GM18519 (cell line): ENCODE data around the gene CHRNA4.
"Not testable (repeated sequence)": the region's sequence is repeated elsewhere in the genome, so short reads cannot be mapped to it uniquely, and the experiment has no call there.

Experiments used
- ATAC-seq: cut with Tn5 transposase; IDR thresholded peaks from one replicate; pipeline ENCODE4 v1.9.1; 2021; ENCODE audit warnings: mild to moderate bottlenecking, moderate library complexity; ENCODE audit not compliant: unreplicated experiment, low FRiP score

The CHRNA4 gene

DNA sequence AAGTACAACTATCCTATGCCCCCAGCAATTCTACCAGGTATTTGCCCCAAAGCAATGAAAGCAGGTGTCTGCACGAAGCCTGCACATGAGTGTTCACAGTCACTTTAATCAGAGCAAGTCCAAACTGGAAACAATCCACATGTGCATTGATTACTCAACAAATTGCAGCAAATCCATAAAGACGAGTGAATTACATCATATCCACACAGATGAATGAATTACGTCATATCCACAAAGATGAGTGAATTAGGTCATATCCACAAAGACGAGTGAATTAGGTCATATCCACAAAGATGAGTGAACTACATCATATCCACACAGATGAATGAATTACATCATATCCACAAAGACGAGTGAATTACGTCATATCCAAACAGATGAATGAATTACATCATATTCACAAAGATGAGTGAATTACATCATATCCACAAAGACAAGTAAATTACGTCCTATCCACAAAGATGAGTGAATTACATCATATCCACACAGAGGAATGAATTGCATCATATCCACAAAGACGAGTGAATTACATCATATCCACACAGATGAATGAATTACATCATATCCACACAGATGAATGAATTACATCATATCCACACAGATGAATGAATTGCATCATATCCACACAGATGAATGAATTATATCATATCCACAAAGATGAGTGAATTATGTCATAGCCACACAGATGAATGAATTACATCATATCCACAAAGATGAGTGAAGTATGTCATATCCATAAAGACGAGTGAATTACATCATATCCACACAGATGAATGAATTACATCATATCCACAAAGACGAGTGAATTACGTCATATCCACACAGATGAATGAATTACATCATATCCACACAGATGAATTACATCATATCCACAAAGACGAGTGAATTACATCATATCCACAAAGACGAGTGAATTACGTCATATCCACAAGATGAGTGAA, 21.7 kb downstream of the CHRNA4 start:
- not testable (repeated sequence) for ATAC-seq

DNA sequence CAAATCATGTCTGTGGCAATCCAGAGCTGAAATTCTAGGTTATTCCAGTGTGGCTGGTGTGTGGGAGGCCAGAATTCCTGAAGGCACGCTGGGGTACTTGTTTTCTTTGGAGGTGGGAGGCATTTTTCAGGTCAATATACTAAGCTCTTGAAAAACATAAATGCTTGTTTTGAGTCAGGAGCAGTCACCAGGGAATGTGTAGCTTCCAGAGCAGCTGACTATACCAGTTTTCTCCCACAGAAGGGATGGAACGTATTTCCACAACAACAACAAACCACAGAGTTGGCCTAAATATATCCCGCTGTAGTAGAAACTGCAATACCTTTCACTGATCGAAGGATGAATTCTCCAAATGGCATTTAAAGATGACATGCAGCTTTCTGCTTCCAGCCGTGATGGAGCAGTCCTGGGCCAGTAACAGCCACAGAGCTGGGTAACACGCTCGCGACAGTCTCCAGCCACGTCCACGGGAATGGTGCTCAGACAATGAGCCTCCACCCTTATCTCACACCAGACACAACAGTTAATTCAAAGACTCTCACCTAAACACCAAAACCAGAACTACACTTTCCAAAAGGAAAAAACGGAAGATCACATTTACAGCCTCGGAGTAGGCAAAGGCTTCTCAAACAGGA, 23.2 kb downstream of the CHRNA4 start:
- ATAC-seq, result no peak

DNA sequence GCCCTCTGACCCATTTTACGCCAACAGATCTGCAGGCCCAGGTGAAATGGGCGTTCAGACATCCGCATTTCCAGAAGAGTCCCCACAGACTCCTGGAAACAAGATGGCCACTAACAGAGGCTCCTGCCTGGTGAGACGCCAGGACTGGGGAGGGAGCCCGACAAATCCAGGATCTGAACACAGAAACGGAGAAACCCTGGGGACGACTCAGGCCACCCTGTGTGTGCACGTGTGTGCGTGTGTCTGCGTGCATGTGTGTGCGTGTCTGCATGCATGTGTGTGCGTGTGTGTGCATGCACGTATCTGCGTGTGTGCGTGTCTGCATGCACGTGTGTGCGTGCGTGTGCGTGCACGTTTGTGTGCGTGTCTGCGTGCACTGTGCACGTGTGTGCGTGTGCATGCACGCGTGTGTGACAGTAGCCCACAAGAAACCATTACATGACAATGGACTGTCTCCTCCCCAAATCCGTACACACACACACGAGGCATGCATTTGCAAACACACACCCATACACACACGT, 24.9 kb downstream of the CHRNA4 start:
- ATAC-seq, result no peak

DNA sequence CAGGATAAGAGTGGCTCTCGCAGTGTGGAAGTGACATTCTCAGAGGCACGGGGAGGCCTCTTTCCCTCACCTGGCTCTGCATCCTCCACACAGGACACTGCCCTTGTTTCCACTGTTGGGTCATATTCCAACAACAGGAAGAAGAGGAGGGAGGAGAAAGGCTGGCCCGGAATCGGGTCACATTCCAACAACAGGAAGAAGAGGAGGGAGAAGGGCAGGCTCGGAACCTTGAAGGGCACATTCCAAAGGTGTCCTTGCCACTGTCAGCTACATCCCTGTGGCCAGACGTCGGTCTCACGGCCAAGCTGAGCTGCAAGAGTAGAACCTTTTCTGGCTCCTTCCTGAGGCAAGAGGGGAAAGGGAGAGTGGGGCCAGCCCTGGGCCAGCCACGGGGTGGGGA, 25.4 kb downstream of the CHRNA4 start:
- no peak for ATAC-seq

DNA sequence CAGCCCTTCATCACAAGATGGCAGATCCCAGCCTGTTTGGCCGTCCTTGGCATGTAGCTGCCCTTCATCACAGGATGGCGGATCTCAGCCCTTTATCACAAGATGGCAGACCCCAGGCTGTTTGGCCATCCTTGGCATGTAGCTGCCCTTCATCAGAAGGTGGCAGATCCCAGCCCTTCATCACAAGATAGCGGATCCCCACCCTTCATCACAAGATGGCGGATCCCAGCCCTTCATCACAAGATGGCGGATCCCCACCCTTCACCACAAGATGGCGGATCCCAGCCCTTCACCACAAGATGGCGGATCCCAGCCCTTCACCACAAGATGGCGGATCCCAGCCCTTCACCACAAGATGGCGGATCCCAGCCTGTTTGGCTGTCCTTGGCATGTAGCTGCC, 26.1 kb downstream of the CHRNA4 start:
- not testable (repeated sequence) for ATAC-seq

DNA sequence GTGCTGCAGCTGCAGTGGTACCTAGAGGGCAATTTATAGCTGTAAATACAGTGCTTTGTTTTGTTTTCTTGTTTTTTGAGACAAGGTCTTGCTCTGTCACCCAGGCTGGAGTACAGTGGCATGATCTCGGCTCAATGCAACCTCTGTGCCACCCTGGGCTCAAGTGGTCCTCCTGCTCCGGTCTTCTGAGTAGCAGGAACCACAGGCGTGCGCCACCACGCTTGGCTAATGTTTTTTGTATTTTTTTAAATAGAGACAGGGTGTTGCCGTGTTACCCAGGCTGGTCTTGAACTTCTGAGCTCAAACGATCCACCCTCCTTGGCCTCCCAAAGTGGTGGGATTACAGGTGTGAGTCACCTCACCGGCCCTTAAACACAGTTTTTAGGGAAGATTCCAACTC, 26.8 kb downstream of the CHRNA4 start:
- no peak for ATAC-seq

DNA sequence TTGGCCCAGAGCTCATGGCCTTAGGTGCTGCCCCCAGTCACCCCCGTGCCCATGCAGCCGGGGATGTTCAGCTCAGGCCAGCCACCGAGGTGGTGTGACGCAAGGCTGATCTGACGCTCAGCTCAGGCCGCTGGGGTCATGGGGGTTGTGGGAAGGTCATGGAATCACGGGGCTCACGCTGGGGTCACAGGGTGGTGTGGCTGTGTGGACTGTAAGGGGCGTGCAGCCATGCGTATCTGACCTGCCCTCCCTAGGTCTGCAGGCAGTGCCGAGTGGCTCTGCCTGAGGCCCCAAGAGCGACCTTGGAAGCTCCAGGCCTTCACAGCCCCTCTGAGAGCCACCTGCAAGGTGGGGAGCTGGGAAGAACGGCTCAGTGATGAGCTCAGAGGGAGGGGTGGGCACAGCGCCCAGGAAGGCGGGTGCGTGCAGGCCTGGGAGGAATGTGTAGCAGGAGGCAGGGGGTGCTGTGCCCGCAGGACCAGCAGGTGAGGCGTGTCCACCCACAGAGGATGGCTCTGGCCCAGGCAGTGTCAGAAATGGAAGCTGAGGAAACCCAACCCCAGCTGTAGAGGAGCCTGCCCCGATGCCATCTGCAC, 27.8 kb downstream of the CHRNA4 start:
- ATAC-seq, result no peak

DNA sequence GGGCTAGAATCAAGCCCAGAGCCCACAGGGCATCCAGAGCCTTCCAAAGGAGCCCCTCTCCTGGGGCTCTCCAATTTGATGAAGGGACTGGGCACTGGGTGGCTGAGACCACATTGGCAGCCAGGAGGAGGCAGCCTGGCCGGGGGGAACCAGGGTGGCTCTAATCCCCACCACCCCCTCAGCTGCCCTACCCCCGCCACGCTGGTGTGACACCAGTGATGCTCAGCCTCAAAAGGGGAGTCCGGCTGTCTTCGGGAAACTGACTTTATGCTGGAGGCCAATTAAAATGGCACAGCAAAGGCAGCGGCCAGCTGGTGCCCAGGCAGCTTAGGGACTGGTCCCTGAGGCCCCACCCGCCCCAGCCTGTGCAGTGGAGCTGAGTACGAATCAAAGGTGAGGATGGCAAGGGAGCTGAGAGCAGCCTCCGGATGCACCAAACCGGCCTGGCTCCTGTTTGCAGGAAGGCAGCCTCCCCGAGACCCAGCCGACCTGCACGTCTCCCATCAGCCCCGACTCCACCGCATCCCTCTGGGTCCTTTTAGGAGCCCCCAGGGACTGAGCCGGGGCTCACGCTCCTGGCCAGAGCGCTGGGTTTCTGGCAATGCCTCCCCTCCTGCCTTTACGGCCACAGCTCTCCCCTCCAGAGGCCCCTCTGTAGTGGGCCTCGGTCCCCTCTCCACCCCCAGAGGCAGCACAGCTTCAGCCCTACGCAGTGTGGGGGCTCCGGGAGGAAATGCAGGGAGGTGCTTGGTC, 28.5 kb downstream of the CHRNA4 start:
- ATAC-seq, result no peak

DNA sequence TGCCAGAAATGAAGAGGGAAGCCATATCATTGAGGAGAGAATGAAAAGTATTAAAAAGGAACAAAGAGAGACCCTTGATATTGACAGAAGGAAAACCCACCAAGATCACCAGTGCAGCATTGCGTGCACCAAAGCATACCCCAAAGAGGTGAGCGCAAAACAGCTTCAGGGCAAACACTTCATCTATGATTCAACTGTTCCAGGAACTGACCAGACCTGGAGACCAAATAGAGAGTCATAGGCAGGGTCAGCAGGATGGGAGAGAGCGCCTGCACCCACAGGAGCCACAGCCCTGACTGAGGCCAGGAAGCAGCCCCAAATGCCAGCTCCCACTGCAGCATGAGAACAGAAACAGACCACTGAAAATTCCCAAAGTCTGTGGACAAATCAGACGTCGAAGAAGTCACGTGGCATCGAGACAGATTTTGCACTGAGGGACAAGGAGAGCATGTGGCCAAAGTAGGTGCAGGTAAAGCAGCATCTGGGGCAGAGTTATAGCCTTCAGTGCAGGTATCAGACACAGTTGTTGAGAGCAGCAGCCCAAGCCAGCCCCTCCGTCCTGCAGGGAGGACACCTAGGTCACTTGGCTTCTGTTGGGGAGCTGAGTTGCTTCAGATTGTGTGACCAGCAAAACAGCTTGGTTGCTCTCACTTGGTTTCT, 29.3 kb downstream of the CHRNA4 start:
- ATAC-seq, result no peak

DNA sequence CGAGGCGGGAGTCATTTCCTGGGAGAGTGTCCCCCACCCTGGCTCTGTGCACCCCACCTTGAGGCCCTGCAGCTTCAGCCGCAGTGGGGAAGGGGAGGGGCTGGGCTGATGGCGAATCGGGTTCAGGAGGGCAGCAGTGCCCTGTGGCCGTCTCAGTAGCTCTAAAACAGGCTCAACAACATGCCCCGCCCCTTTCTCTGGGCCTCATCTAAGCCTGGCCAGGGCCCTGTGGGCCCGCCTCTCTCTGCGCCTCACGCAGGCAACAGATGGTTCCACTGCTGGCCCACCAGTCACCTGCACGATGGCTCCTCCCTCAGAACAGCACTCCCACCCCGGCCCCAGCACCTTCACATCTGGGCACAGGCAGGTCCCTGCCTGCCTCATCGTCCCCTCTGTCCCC, 30.2 kb downstream of the CHRNA4 start:
- ATAC-seq, result no peak

DNA sequence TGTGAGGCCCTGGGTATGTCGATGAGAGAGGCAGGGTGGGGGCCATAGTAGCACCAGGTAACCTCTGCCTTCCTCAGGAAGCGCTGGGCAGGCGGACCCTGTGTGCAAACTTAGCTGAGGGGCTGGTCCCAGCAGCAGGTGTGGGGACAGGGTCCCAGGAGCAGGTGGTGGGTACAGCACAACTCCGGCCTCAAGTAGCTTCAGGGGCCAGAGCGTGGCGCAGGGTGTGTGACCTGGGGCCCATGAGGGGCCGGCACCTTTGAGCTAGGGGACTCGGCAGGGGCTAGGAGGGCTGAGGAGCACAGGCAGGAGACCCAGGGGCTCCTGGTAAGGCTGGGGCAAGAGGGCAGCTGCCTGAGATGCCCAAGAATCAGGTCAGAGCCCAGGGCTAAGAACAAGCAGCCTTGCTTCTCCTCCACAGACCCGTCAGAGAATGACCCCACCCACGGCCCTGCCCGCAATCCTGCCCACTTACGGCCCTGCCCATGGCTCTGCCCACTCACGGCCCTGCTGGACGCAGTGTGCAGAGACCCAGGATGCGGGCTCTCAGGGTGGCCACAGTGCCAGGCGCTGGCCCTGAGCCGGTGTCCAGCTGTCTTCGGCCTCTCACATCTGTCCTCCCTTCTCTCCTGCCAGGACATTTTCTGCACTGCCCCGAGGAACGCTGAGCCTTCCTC, 30.9 kb downstream of the CHRNA4 start:
- ATAC-seq, result no peak

DNA sequence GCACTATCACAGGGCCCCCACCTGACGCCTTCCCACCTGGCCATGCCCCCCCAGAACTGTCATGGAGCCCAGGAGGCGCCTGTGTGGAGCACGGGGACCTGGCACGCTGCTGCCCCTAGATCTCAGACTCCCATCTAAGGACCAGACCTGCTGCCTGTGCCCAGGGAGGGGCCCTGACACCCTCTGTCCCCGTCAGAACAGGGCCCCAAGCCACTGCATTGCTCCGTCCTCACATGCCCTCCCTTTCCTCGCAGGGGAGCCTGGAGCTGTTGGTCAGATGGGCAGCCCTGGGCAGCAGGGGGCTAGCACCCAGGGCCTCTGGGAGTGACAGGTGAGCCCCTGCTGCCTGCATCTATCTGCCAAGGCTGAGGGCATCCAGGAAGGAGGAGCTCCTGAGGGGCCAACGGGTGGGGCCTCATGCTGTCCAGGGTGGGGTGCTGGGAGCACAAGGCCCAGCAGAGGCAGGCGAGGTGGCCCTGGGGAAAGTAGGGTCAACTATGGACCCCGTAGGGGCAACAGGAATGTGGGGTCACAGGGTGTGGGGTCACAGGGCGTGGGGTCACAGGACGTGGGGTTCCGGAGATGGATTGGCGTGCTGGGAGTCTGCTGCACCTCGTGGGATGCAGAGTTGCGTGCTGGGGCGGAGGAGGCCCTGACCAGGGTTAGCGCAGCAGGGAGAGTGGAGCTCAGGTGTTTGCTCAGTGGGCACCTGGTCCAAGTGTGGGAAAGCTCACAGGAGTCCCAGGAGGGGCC, 31.6 kb downstream of the CHRNA4 start:
- ATAC-seq, result no peak

DNA sequence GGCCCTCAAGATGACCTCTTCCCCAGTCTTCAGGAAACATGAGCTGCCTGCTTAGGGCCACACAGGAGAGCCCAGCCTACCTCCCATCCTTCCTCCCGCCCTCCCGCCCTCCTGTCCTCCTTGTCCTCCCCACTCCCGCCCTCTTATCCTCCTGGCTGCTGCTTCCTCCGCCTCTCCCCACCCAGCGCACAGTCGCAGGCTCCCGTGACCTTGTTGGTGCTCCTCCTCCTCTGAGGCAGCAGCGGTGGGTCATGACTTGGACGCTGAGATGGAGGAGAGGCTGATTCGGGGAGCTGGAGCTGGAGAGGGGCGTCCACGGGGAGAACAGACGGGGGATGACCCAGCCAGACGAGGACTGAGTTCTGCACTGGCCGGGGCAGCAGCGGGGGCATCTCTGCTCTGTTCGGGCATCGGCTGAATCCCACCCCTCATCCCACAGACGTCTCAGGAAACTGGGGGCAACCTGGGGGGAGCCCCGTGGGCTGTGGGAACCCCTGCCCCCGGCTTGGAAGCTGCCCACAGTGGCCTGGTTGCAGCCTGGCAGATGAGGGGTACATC, 32.4 kb downstream of the CHRNA4 start:
- ATAC-seq, result no peak

DNA sequence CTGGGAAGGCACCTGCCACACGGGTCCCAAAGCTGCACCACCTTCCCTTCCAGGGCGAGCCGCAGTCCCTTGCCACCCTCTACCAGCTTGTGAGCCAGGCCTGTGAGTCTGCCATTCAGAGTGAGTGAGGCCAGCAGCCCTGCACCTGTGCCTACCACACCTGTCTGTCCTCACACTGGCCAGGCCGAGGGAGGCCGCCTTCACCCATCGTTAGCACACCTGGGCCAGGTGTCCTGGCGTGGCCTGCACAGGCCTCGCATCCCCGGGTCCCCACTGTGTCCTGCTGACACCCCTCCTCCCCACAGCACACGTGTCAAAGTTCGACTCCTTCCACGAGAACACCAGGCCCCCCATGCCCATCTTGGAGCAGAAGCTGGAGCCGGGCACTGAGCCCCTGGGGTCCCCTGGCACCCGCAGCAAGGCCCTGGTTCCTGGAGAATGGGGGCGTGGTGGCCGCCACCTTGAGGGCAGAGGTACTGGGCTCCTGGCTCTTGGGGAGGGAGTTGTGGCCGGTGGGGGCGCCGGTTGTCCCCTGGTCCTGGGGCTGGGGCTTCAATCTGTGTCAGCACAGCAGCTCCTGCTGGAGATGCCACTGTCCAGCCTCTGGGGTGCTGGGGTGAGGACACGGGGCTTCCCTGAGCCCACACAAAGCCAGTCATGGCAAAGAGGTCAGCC, 33.0 kb downstream of the CHRNA4 start:
- no peak for ATAC-seq

DNA sequence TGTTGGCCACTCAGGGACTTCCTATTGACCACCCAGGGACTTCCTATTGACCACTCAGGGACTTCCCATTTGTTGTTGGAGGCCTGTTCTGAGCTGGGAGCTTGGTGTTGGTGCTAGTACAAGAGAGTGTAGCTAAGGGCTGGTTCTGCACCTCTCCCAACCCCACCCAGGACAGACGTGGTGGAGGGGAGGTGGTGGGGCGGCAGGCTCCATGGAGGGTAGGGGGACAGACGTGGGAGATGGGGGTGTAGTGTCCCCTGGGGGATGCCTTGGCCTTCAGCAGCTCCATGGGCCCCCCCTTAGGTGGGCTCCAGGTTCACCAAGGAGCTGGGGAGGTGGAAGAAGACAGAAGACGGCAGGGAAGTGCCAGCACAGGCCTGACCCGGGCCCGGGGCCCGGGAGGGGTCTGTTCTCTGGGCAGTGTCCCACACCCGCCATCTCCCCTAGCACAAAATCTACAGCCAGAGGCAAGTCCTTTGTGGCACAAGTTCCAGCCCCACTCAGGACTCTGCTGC, 33.9 kb downstream of the CHRNA4 start:
- ATAC-seq, result no peak

DNA sequence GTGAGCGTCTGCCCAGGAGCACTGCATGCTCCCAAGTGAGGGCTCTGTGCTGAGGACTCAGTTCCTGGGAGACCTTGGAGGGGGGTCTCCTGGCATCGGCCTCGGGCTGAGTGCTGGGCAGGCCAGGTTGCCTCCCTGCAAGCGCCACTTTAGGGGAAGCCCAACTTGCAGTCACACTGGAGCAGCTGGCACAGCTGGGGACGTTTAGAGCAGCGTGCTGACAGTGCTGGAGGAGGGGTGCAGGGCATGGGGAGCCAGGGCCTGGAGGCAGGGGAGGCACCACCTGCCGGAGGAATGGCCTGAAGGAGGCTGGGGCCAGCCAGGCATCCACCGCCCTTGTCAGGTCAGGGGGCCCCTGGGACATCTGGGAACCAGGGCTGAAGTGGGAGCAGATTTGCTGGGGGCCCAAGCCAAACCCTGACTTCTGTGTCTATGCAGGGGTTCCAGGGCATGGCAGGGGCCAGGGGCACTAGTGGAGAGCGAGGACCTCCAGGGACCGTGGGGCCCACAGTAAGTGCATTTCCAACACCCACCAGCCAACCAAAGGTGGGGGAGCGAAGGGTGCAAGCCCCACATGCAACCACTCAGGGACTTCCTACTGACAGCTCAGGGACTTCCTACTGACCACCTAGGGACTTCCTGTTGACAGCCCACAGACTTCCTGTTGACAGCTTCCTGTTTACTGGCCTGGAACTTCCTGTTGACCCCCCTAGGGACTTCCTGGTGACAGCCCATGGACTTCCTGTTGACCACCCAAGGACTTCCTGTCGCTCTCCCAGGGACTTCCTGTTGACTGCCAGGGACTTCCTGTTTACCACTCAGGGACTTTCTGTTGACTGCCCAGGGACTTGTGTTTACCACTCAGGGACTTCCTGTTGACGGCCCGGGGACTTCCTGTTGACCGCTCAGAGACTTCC, 34.6 kb downstream of the CHRNA4 start:
- ATAC-seq, result no peak
